ENCODE data around the gene SULT4A1. TPM values are rescaled to one million over a fixed set of nuclear protein-coding genes. Genes with fewer than 3 reads are reported as not detected.

The SULT4A1 gene
- total RNA-seq, 1 experiment from 2014 or later: 0.15 TPM

GRCh38 chr22:43800970-43801369 is 61.3 kb downstream of the SULT4A1 start:
- no peak for DNase-seq (ENCODE audit: low spot score)
- Histone ChIP-seq H3K36me3 (ENCODE audit: insufficient read depth, low read length, poor library complexity, severe bottlenecking) (no peaks in the 10 kb centered on the region), H3K27me3 (replicated peaks; ENCODE audit: insufficient read depth, low read depth, low read length, poor library complexity) (peaks cover 31% of the 10 kb centered on the region), H3K4me3 (ENCODE audit: low read depth, low read length, poor library complexity, severe bottlenecking) (no peak overlapping the region), H3K9me3 (ENCODE audit: low read depth, low read length, poor library complexity, severe bottlenecking) (peaks cover 6% of the 10 kb centered on the region), H3K4me1 (ENCODE audit: insufficient read depth, low read length, poor library complexity, severe bottlenecking) (no peaks in the 10 kb centered on the region), H3K27ac (ENCODE audit: low read depth, low read length, poor library complexity, severe bottlenecking) (no peak overlapping the region)
- POLR2A ChIA-PET (ENCODE audit: low non-redundant PET): no interaction called here
- no peak for TF ChIP-seq EZH2 (IDR thresholded peaks at IDR 0.05; ENCODE audit: borderline replicate concordance, low read depth, low read length, poor library complexity, severe bottlenecking)
- TF ChIP-seq CTCF (conservative IDR thresholded peaks at IDR 0.05; ENCODE audit: low read depth, low read length): no peak
- BruUV-seq (replicated peaks): no TSS peak
- CTCF ChIA-PET: no interaction called here
- intact Hi-C loops (cut with micrococcal nuclease; ENCODE audit: unreplicated experiment): no loop called here

- H3K27ac ChIP-seq (ENCODE audit: low read depth, low read length, poor library complexity, severe bottlenecking): no peak overlapping the region
- no TSS peak for BruUV-seq (replicated peaks)
- peaks cover 6% of the 10 kb centered on the region for H3K9me3 ChIP-seq (ENCODE audit: low read depth, low read length, poor library complexity, severe bottlenecking)
- H3K4me1 ChIP-seq (ENCODE audit: insufficient read depth, low read length, poor library complexity, severe bottlenecking): no peaks in the 10 kb centered on the region
- intact Hi-C loops (cut with micrococcal nuclease; ENCODE audit: unreplicated experiment): loop anchor here (5.0 kb wide), 1 partner anchor 411 kb away; no protein-coding TSS in a partner anchor
- H3K36me3 ChIP-seq (ENCODE audit: insufficient read depth, low read length, poor library complexity, severe bottlenecking): no peaks in the 10 kb centered on the region
- ChIA-PET CTCF (interaction anchor here (0.6 kb wide), 1 partner anchor 417 kb away, joined by 3 read pairs; no protein-coding TSS in a partner anchor), POLR2A (ENCODE audit: low non-redundant PET) (no interaction called here)
- no peak overlapping the region for H3K4me3 ChIP-seq (ENCODE audit: low read depth, low read length, poor library complexity, severe bottlenecking)
- DNase-seq (ENCODE audit: low spot score): no peak
- TF ChIP-seq CTCF (conservative IDR thresholded peaks at IDR 0.05; ENCODE audit: low read depth, low read length) (no peak), EZH2 (IDR thresholded peaks at IDR 0.05; ENCODE audit: borderline replicate concordance, low read depth, low read length, poor library complexity, severe bottlenecking) (no peak)
- peaks cover 17% of the 10 kb centered on the region for H3K27me3 ChIP-seq (replicated peaks; ENCODE audit: insufficient read depth, low read depth, low read length, poor library complexity)
These were observed 63.8 kb downstream of the SULT4A1 start for GRCh38 chr22:43798492-43798891.

GRCh38 chr22:43796567-43796966 is 65.7 kb downstream of the SULT4A1 start:
- TF ChIP-seq EZH2 (IDR thresholded peaks at IDR 0.05; ENCODE audit: borderline replicate concordance, low read depth, low read length, poor library complexity, severe bottlenecking): no peak
- TF ChIP-seq CTCF (conservative IDR thresholded peaks at IDR 0.05; ENCODE audit: low read depth, low read length): peak; percentile 56
- Histone ChIP-seq H3K36me3 (ENCODE audit: insufficient read depth, low read length, poor library complexity, severe bottlenecking) (no peaks in the 10 kb centered on the region), H3K27me3 (replicated peaks; ENCODE audit: insufficient read depth, low read depth, low read length, poor library complexity) (peaks cover 7% of the 10 kb centered on the region), H3K9me3 (ENCODE audit: low read depth, low read length, poor library complexity, severe bottlenecking) (peaks cover 6% of the 10 kb centered on the region), H3K4me3 (ENCODE audit: low read depth, low read length, poor library complexity, severe bottlenecking) (no peak overlapping the region), H3K27ac (ENCODE audit: low read depth, low read length, poor library complexity, severe bottlenecking) (no peak overlapping the region), H3K4me1 (ENCODE audit: insufficient read depth, low read length, poor library complexity, severe bottlenecking) (peaks cover 5% of the 10 kb centered on the region)
- DNase-seq (ENCODE audit: low spot score): peak; percentile 33
- intact Hi-C loops (cut with micrococcal nuclease; ENCODE audit: unreplicated experiment): loop anchor here (5.0 kb wide), 1 partner anchor 409 kb away; no protein-coding TSS in a partner anchor
- ChIA-PET POLR2A (ENCODE audit: low non-redundant PET) (no interaction called here), CTCF (interaction anchor here (0.6 to 1.0 kb wide), 2 partner anchors 14 to 88 kb away, joined by 3 read pairs; no protein-coding TSS in a partner anchor)
- BruUV-seq (replicated peaks): no TSS peak
